IMR-90 (cell line): ENCODE results near the gene NOS1. TPM values are rescaled to one million over a fixed set of nuclear protein-coding genes. Genes with fewer than 3 reads are reported as not detected.
A peak's percentile ranks its signal among the peaks of the same experiment; 100 is the strongest.

ENCODE experiments used
- ATAC-seq: fragments of 200-7000 bp; cut with Tn5 transposase; 2 replicates; pipeline ENCODE4 v1.9.1; 2020; ENCODE audit warnings: low read depth, mild to moderate bottlenecking, moderate library complexity
- BruUV-seq: library from RNA; stranded (reverse); fragments of 400-500 nt; replicated peaks from 2 replicates; lab custom pipeline; 2021; lab: Mats Ljungman, UMichigan
- CTCF ChIA-PET: fragments of 300-600 bp; formaldehyde crosslinking; extraction: SDS; loops from one replicate; lab custom pipeline; 2021; ENCODE audit warnings: antibody characterized with exemption; lab: Yijun Ruan, JAX
- POLR2A ChIA-PET: fragments of 300-600 bp; sonication (Branson Sonifier 250); formaldehyde crosslinking; loops from one replicate; lab custom pipeline; 2022; ENCODE audit warnings: antibody characterized with exemption; ENCODE audit not compliant: unreplicated experiment; lab: Charles Lee
- DNase-seq: peaks from one replicate; pipeline ENCODE4 v3.0.0; 2013
- H2AFZ ChIP-seq: replicated peaks from 2 replicates; pipeline ENCODE3; 2013; ENCODE audit warnings: low read length, mild to moderate bottlenecking; ENCODE audit not compliant: poor library complexity
- H2AK5ac ChIP-seq: 2 replicates; pipeline ENCODE4 v1.6.1; 2013; ENCODE audit warnings: low read depth, low read length, inconsistent platforms
- H2AK9ac ChIP-seq: replicated peaks from 2 replicates; pipeline ENCODE3; 2013; ENCODE audit warnings: mild to moderate bottlenecking, low read depth, low read length, moderate library complexity; ENCODE audit not compliant: poor library complexity
- H2BK120ac ChIP-seq: 2 replicates; pipeline ENCODE4 v1.6.1; 2013; ENCODE audit warnings: low read depth, low read length, inconsistent platforms
- H2BK15ac ChIP-seq: 3 replicates; pipeline ENCODE4 v1.6.1; 2013; ENCODE audit warnings: low read depth, low read length, inconsistent platforms
- H2BK20ac ChIP-seq: 2 replicates; pipeline ENCODE4 v1.6.1; 2013; ENCODE audit warnings: low read depth, mild to moderate bottlenecking, inconsistent platforms, low read length, moderate library complexity
- H2BK5ac ChIP-seq: 2 replicates; pipeline ENCODE4 v1.6.1; 2013; ENCODE audit warnings: mild to moderate bottlenecking, low read depth, low read length, inconsistent platforms; ENCODE audit not compliant: poor library complexity, severe bottlenecking
- H3K14ac ChIP-seq: replicated peaks from 2 replicates; pipeline ENCODE4 v1.6.1; 2013; ENCODE audit warnings: low read depth, low read length, inconsistent platforms
- H3K18ac ChIP-seq: 2 replicates; pipeline ENCODE4 v1.6.1; 2013; ENCODE audit warnings: low read depth, low read length, control low read depth
- H3K23ac ChIP-seq: 2 replicates; pipeline ENCODE4 v1.6.1; 2013; ENCODE audit warnings: low read depth, low read length, inconsistent platforms
- H3K27ac ChIP-seq: 2 replicates; pipeline ENCODE4 v1.5.1; 2013; ENCODE audit warnings: mild to moderate bottlenecking, control low read depth, low read length; ENCODE audit not compliant: insufficient read depth
- H3K27me3 ChIP-seq: 2 replicates; pipeline ENCODE4 v1.6.1; 2013; ENCODE audit warnings: low read length; ENCODE audit not compliant: control insufficient read depth, insufficient read depth
- H3K36me3 ChIP-seq: 2 replicates; pipeline ENCODE4 v1.6.1; 2013; ENCODE audit warnings: low read length, mixed read lengths; ENCODE audit not compliant: control insufficient read depth, insufficient read depth
- H3K4ac ChIP-seq: 2 replicates; pipeline ENCODE4 v1.6.1; 2013; ENCODE audit warnings: low read depth, low read length, inconsistent platforms
- H3K4me1 ChIP-seq: 2 replicates; pipeline ENCODE4 v1.6.1; 2013; ENCODE audit warnings: low read length, mixed read lengths; ENCODE audit not compliant: control insufficient read depth, insufficient read depth
- H3K4me2 ChIP-seq: 2 replicates; pipeline ENCODE4 v1.6.1; 2013; ENCODE audit warnings: low read depth, mild to moderate bottlenecking, control low read depth, low read length, moderate library complexity
- H3K4me3 ChIP-seq: 2 replicates; pipeline ENCODE4 v1.5.1; 2013; ENCODE audit warnings: low read depth, mild to moderate bottlenecking, control low read depth, low read length, moderate library complexity; ENCODE audit not compliant: insufficient read depth
- H3K56ac ChIP-seq: 2 replicates; pipeline ENCODE4 v1.6.1; 2013; ENCODE audit warnings: low read length, inconsistent platforms; ENCODE audit not compliant: insufficient read depth; ENCODE audit errors: extremely low read depth
- H3K79me1 ChIP-seq, 2 experiments: 2 replicates each; pipeline ENCODE4 v1.6.1; 2013; ENCODE audit warnings: low read length in 2 of 2, inconsistent platforms in 1 of 2, low read depth in 1 of 2
- H3K9ac ChIP-seq: 2 replicates; pipeline ENCODE4 v1.6.1; 2013; ENCODE audit warnings: low read depth, low read length, control low read depth
- H3K9me1 ChIP-seq: 2 replicates; pipeline ENCODE4 v1.6.1; 2013; ENCODE audit warnings: low read length, inconsistent platforms; ENCODE audit not compliant: insufficient read depth
- H3K9me3 ChIP-seq: 2 replicates; pipeline ENCODE4 v1.6.1; 2013; ENCODE audit warnings: low read length; ENCODE audit not compliant: control insufficient read depth, insufficient read depth
- H4K20me1 ChIP-seq: 2 replicates; pipeline ENCODE4 v1.6.1; 2013; ENCODE audit warnings: low read length, inconsistent platforms; ENCODE audit not compliant: insufficient read depth
- H4K5ac ChIP-seq: 2 replicates; pipeline ENCODE4 v1.6.1; 2013; ENCODE audit warnings: mild to moderate bottlenecking, low read depth, low read length, control low read depth
- H4K8ac ChIP-seq, 2 experiments: 2 replicates each; pipeline ENCODE4 v1.6.1; 2013; ENCODE audit warnings: low read depth in 2 of 2, low read length in 2 of 2, control low read depth in 1 of 2, inconsistent platforms in 1 of 2
- H4K91ac ChIP-seq: 2 replicates; pipeline ENCODE4 v1.6.1; 2013; ENCODE audit warnings: low read depth, low read length, inconsistent platforms; ENCODE audit not compliant: insufficient read depth
- BHLHE40 ChIP-seq: fragments of 150-350 bp; IDR thresholded peaks from 2 replicates; pipeline ENCODE4 v1.6.1; 2016; ENCODE audit warnings: mild to moderate bottlenecking, low read depth, low read length
- CEBPB ChIP-seq: IDR thresholded peaks from 2 replicates; pipeline ENCODE4 v1.6.1; 2012; ENCODE audit warnings: low read depth, low read length, improper control_type of control experiment
- CHD1 ChIP-seq: IDR thresholded peaks from 2 replicates; pipeline ENCODE4 v1.6.1; 2012; ENCODE audit warnings: low read depth, low read length, improper control_type of control experiment
- FOS ChIP-seq: fragments of 150-350 bp; IDR thresholded peaks from 2 replicates; pipeline ENCODE4 v1.6.1; 2016; ENCODE audit warnings: low read depth, low read length
- MAFK ChIP-seq: IDR thresholded peaks from 2 replicates; pipeline ENCODE4 v1.6.1; 2012; ENCODE audit warnings: low read depth, low read length, improper control_type of control experiment
- MAZ ChIP-seq: IDR thresholded peaks from 2 replicates; pipeline ENCODE4 v1.6.1; 2012; ENCODE audit warnings: low read depth, mild to moderate bottlenecking, low read length, improper control_type of control experiment, moderate library complexity, borderline replicate concordance
- MXI1 ChIP-seq: IDR thresholded peaks from 2 replicates; pipeline ENCODE4 v1.6.1; 2012; ENCODE audit warnings: low read depth, mild to moderate bottlenecking, low read length, moderate library complexity, borderline replicate concordance
- NFE2L2 ChIP-seq: fragments of 150-350 bp; IDR thresholded peaks from 2 replicates; pipeline ENCODE4 v1.6.1; 2016; ENCODE audit warnings: low read depth, mild to moderate bottlenecking, low read length
- POLR2A ChIP-seq: IDR thresholded peaks from 2 replicates; pipeline ENCODE4 v1.6.1; 2012; ENCODE audit warnings: mild to moderate bottlenecking, low read depth, low read length
- RAD21 ChIP-seq: IDR thresholded peaks from 2 replicates; pipeline ENCODE4 v1.6.1; 2012; ENCODE audit warnings: low read length, improper control_type of control experiment
- RCOR1 ChIP-seq: IDR thresholded peaks from 2 replicates; pipeline ENCODE4 v1.6.1; 2012; ENCODE audit warnings: mild to moderate bottlenecking, low read length, improper control_type of control experiment; ENCODE audit not compliant: insufficient replicate concordance
- RFX5 ChIP-seq: IDR thresholded peaks from 2 replicates; pipeline ENCODE4 v1.8.0; 2012; ENCODE audit warnings: low read depth, mild to moderate bottlenecking, low read length, moderate library complexity
- SMC3 ChIP-seq: fragments of 150-350 bp; IDR thresholded peaks from 2 replicates; pipeline ENCODE4 v1.6.1; 2016; ENCODE audit warnings: low read depth, mild to moderate bottlenecking, antibody characterized with exemption, low read length, moderate library complexity
- WGBS, 2 experiments: methylation state at CpG; one replicate each; pipeline versions ENCODE4 v1.1.5 to v1.1.7; 2013; ENCODE audit warnings: missing lambda C conversion rate in 2 of 2; ENCODE audit not compliant: insufficient read length in 1 of 2; ENCODE audit errors: extremely low coverage in 2 of 2; 5-methylcytosine and 5-hydroxymethylcytosine counted together
- dilution Hi-C: fragments of 300-500 bp; cut with HindIII; formaldehyde crosslinking; loops from one replicate; pipeline ENCODE4 v1.14.3; 2018; ENCODE audit warnings: low sequenced_read_pairs; ENCODE audit not compliant: unreplicated experiment
- in situ Hi-C: fragments of 300-500 bp; cut with MboI; formaldehyde crosslinking; loops from 3 replicates; pipeline ENCODE4 v1.14.3; 2019; ENCODE audit warnings: low sequenced_read_pairs, inconsistent platforms, mixed read lengths
- intact Hi-C: fragments of 100-400 bp; cut with micrococcal nuclease; formaldehyde crosslinking; loops from 2 replicates; pipeline ENCODE4 v1.10.0; 2022
- polyA plus RNA-seq, 3 experiments: library from polyadenylated mRNA; depleted of rRNA; stranded (reverse); fragments of >200 nt; gene quantifications; 2 replicates each; pipeline ENCODE4 v1.2.3, GENCODE V29; 2012; ENCODE audit warnings: low replicate concordance in 1 of 3
- total RNA-seq: library from RNA; depleted of rRNA; stranded (reverse); fragments of >200 nt; gene quantifications from 2 replicates; pipeline ENCODE4 v1.2.3, GENCODE V29; 2012
- TF ChIP-seq, protein P1 (sequence below): fragments of 150-350 bp; IDR thresholded peaks from 2 replicates; pipeline ENCODE4 v1.6.1; 2017; ENCODE audit warnings: mild to moderate bottlenecking, antibody characterized with exemption, low read length, low read depth
- TF ChIP-seq, protein P2 (sequence below): fragments of 150-350 bp; IDR thresholded peaks from 2 replicates; pipeline ENCODE4 v1.6.1; 2016; ENCODE audit warnings: low read depth, mild to moderate bottlenecking, low read length, moderate library complexity, borderline replicate concordance
- TF ChIP-seq, protein P3 (sequence below): conservative IDR thresholded peaks from 2 replicates; pipeline ENCODE4 v1.5.1; 2012; ENCODE audit warnings: mild to moderate bottlenecking, low read depth, low read length, improper control_type of control experiment

Gene NOS1
- total and polyA plus RNA-seq, 2 of the 4 experiments (the other 2 are of a cell fraction), result 0.09 TPM; not detected in 1

DNA sequence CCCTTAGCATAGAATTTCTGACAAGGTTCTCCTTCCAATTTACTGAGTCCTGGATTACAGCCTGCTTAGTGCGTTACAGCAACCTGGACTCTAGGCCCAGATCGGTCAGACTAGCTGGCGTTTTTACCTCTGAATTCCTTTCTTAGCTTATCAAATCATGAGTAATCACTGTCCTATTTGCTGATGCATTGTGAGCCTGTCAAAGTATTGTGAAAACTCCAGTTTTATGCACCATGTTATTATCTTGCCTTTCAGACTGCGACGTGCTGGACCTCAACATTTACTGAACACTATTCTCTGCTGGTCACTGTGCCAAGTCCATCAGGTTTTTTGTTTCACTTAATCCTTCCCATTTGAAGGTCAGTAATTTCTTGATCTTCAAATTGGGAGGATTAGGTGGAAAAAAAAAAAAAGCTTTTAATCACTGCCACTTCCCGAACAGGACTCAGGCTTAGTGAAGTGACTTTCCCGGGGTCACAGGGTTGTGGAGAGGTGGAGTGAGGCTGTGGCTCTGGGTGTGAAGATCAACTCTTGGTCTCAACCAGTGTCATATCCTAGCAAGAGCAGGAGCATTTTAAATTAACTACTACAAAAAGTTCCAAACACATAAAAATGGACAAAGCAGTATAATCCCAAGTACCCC is 202.4 kb downstream of the NOS1 start:
- Histone ChIP-seq H3K36me3 (peaks cover 56% of the 10 kb centered on the region), H3K79me1 (no peaks in the 10 kb centered on the region), H3K4me2 (no peak overlapping the region), H4K8ac (no peak overlapping the region), H3K14ac (no peak overlapping the region), H4K91ac (no peak overlapping the region), H3K23ac (no peak overlapping the region), H3K4me1 (no peaks in the 10 kb centered on the region), H3K18ac (no peak overlapping the region), H3K4me3 (no peak overlapping the region), H2AK5ac (no peak overlapping the region), H2AK9ac (no peak overlapping the region), H3K27ac (no peak overlapping the region), H3K4ac (no peak overlapping the region), H2AFZ (no peak overlapping the region), H4K5ac (no peak overlapping the region), H4K20me1 (peaks cover 3% of the 10 kb centered on the region), H2BK15ac (no peak overlapping the region), H3K56ac (no peak overlapping the region), H3K9me3 (no peaks in the 10 kb centered on the region), H2BK120ac (no peak overlapping the region), H2BK20ac (no peak overlapping the region), H2BK5ac (no peak overlapping the region), H3K9ac (no peak overlapping the region), H3K27me3 (no peaks in the 10 kb centered on the region), H3K9me1 (no peaks in the 10 kb centered on the region)
- CTCF ChIA-PET, result interaction anchor here (0.6 kb wide), 1 partner anchor 14 kb away, joined by 4 read pairs; no protein-coding TSS in a partner anchor
- no TSS peak for BruUV-seq
- no peak for TF ChIP-seq RAD21
- TF ChIP-seq MAZ, result no peak
- TF ChIP-seq, protein P1, sequence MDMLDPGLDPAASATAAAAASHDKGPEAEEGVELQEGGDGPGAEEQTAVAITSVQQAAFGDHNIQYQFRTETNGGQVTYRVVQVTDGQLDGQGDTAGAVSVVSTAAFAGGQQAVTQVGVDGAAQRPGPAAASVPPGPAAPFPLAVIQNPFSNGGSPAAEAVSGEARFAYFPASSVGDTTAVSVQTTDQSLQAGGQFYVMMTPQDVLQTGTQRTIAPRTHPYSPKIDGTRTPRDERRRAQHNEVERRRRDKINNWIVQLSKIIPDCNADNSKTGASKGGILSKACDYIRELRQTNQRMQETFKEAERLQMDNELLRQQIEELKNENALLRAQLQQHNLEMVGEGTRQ, result no peak
- TF ChIP-seq, protein P2, sequence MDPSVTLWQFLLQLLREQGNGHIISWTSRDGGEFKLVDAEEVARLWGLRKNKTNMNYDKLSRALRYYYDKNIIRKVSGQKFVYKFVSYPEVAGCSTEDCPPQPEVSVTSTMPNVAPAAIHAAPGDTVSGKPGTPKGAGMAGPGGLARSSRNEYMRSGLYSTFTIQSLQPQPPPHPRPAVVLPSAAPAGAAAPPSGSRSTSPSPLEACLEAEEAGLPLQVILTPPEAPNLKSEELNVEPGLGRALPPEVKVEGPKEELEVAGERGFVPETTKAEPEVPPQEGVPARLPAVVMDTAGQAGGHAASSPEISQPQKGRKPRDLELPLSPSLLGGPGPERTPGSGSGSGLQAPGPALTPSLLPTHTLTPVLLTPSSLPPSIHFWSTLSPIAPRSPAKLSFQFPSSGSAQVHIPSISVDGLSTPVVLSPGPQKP, result no peak
- no peak for TF ChIP-seq NFE2L2
- TF ChIP-seq FOS, result no peak
- no peak for TF ChIP-seq SMC3
- no peak for TF ChIP-seq MXI1
- TF ChIP-seq RFX5, result no peak
- TF ChIP-seq, protein P3, sequence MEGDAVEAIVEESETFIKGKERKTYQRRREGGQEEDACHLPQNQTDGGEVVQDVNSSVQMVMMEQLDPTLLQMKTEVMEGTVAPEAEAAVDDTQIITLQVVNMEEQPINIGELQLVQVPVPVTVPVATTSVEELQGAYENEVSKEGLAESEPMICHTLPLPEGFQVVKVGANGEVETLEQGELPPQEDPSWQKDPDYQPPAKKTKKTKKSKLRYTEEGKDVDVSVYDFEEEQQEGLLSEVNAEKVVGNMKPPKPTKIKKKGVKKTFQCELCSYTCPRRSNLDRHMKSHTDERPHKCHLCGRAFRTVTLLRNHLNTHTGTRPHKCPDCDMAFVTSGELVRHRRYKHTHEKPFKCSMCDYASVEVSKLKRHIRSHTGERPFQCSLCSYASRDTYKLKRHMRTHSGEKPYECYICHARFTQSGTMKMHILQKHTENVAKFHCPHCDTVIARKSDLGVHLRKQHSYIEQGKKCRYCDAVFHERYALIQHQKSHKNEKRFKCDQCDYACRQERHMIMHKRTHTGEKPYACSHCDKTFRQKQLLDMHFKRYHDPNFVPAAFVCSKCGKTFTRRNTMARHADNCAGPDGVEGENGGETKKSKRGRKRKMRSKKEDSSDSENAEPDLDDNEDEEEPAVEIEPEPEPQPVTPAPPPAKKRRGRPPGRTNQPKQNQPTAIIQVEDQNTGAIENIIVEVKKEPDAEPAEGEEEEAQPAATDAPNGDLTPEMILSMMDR, result no peak
- no peak for TF ChIP-seq RCOR1
- no peak for TF ChIP-seq MAFK
- no peak for TF ChIP-seq POLR2A
- no peak for TF ChIP-seq CEBPB
- TF ChIP-seq BHLHE40, result no peak
- no peak for TF ChIP-seq CHD1
- dilution Hi-C loops, result no loop called here
- POLR2A ChIA-PET, result no interaction called here
- DNase-seq (peak; percentile 17), ATAC-seq (no peak)
- in situ Hi-C loops, result no loop called here
- intact Hi-C loops, result loop anchor here (10.0 kb wide), 1 partner anchor 454 kb away; no protein-coding TSS in a partner anchor
- WGBS, 2 experiments, result 100% methylated on average over 2 of the region's 7 CpGs; no CpG with 5 or more reads in 1 of the 2 experiments
